Activated T-cell treated with anti-CD3 and anti-CD28 coated beads, Interleukin-2, amount 50 U/mL, for 24 hours (primary cell): ENCODE data around the gene PLCXD3.

ENCODE experiments used
- DNase-seq: peaks from one replicate; pipeline ENCODE4 v3.0.0-alpha.2; 2020
- H3K27ac Mint-ChIP-seq: 2 replicates; pipeline ENCODE4 v1.8.0; 2020; ENCODE audit warnings: mild to moderate bottlenecking, mixed read lengths
- H3K27me3 Mint-ChIP-seq: 2 replicates; pipeline ENCODE4 v1.8.0; 2020; ENCODE audit warnings: mixed read lengths
- H3K36me3 Mint-ChIP-seq: 2 replicates; pipeline ENCODE4 v1.8.0; 2020; ENCODE audit warnings: low read depth, mixed read lengths
- H3K4me1 Mint-ChIP-seq: 2 replicates; pipeline ENCODE4 v1.8.0; 2020; ENCODE audit warnings: low read depth, mixed read lengths
- H3K4me3 Mint-ChIP-seq: 2 replicates; pipeline ENCODE4 v1.8.0; 2020; ENCODE audit warnings: mild to moderate bottlenecking, moderate library complexity, mixed read lengths
- H3K9me3 Mint-ChIP-seq: 2 replicates; pipeline ENCODE4 v1.8.0; 2020; ENCODE audit warnings: mixed read lengths

Gene PLCXD3, protein sequence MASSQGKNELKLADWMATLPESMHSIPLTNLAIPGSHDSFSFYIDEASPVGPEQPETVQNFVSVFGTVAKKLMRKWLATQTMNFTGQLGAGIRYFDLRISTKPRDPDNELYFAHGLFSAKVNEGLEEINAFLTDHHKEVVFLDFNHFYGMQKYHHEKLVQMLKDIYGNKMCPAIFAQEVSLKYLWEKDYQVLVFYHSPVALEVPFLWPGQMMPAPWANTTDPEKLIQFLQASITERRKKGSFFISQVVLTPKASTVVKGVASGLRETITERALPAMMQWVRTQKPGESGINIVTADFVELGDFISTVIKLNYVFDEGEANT

DNA sequence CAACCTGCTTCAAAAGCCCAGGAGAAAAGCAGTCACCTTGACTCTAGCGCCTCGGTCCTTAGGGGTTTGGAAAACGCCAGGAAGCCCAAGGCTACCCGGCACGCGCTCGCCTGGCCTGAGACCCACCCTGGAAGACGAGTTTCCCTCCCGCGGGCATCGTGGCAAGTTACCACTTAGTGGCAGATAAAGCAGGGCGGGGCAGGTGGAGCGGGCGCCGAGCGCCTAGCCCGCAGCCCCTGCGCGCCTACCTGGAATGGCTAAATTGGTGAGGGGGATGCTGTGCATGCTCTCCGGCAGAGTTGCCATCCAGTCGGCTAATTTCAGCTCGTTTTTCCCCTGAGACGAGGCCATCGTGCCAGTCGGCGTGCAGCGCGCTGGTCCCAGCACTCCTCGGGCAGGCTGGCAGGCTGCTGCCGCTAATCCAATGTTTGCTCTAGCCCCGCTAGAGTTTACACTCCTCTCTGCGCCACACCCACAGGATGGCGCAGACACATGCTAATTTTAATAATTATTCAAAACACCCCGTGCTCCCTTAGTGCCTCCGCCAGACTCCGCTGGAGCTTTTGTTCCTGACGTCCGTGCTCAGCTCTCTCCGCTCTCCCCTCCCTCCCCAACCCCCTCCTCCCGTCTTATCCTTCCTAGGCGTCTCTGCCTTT is at the start of gene PLCXD3:
TSS of gene PLCXD3 (minus strand) at position 426 of the 656 bp plus-strand sequence. CDS start at position 351, 75 bp downstream.
- Mint-ChIP-seq H3K36me3 (no peaks in the 10 kb centered on the region), H3K4me1 (peaks cover 1% of the 10 kb centered on the region), H3K4me3 (no peak within 1 kb of the TSS), H3K9me3 (no peaks in the 10 kb centered on the region), H3K27me3 (peaks cover 37% of the 10 kb centered on the region), H3K27ac (no peak within 1 kb of the TSS)
- no peak for DNase-seq

DNA sequence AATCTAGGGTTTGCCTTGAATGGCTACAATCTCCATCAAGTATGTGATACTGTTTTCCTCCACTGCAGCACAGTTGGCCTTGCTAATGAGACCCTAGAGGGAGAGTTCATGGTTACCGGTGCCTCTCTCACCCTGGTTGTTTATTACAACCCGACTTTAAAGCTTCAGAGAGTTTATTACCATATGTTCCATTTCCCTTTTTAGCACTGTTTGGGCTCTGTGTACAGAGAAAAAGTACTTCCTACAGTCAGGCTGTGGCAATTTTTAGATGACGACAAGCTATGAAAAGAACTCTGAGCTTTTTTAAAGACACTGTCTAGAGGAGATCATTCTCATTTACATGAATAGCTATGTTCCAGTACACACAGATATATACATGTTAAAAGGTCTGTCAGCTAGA is 48.8 kb upstream of the PLCXD3 start:
- no peaks in the 10 kb centered on the region for H3K36me3 Mint-ChIP-seq
- H3K4me1 Mint-ChIP-seq: no peaks in the 10 kb centered on the region
- H3K9me3 Mint-ChIP-seq: peaks cover 4% of the 10 kb centered on the region
- H3K4me3 Mint-ChIP-seq: no peak overlapping the region
- no peaks in the 10 kb centered on the region for H3K27me3 Mint-ChIP-seq
- DNase-seq: no peak
- no peak overlapping the region for H3K27ac Mint-ChIP-seq

DNA sequence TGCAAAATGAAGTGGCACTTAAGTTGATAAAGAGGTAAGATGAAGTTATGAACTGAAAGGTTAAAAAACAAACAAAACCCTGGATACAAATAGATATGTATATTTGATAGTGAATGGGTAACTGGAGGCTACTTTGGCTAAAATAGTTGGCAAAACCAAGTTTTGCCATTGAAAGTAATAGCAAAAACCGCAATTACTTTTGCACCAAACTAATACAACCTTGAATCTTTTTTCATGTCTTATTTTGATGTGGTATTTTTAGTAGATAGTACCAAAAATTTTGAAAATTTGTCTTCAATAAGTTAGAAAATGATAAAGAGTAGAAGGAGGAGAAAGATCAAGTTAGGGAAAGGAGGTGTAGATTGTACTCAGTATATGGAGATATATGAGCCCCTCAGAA is 47.9 kb upstream of the PLCXD3 start:
- Mint-ChIP-seq H3K9me3 (no peaks in the 10 kb centered on the region), H3K27ac (no peak overlapping the region), H3K4me1 (no peaks in the 10 kb centered on the region), H3K4me3 (no peak overlapping the region), H3K36me3 (no peaks in the 10 kb centered on the region), H3K27me3 (no peaks in the 10 kb centered on the region)
- DNase-seq: no peak

DNA sequence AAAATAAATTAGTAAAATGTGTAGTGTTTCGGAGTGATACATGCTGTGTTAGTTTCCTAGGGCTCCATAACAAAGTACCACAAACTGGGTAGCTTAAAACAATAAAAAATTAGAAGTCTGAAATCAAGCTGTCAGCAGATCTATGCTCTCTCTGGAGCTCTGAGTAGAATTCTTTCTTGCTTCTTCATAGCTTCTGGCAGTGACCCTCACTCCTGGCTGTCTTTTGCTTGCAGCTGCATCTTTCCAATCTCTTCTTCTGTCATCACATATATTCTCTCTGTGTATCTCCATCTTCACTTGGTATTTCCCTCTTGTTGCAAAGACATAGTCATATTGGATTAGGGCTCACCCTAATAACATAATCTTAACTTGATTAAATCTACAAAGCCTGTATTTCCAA is 37.6 kb upstream of the PLCXD3 start:
- Mint-ChIP-seq H3K27me3 (no peaks in the 10 kb centered on the region), H3K9me3 (peaks cover 7% of the 10 kb centered on the region), H3K4me1 (no peaks in the 10 kb centered on the region), H3K36me3 (no peaks in the 10 kb centered on the region), H3K4me3 (no peak overlapping the region), H3K27ac (no peak overlapping the region)
- DNase-seq: no peak

DNA sequence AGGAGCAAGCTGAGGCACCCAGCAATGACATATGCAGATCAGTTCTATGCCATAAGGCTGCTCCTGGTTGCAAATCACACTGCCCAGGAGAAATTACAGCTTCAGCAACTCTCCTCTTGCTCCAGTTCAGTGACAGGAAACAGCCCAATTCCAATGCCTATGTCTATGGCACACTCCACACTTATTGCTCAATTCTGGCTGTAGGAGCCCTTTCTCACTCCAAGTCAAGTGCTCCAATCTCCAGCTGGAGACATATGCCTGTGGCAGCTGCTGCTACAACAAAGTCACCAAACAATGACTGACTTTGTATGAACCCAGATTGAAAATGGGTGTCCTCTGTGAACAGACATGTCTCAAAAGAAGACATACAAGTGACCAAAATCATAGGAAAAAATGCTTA is 31.8 kb upstream of the PLCXD3 start:
- peaks cover 5% of the 10 kb centered on the region for H3K9me3 Mint-ChIP-seq
- no peak overlapping the region for H3K4me3 Mint-ChIP-seq

DNA sequence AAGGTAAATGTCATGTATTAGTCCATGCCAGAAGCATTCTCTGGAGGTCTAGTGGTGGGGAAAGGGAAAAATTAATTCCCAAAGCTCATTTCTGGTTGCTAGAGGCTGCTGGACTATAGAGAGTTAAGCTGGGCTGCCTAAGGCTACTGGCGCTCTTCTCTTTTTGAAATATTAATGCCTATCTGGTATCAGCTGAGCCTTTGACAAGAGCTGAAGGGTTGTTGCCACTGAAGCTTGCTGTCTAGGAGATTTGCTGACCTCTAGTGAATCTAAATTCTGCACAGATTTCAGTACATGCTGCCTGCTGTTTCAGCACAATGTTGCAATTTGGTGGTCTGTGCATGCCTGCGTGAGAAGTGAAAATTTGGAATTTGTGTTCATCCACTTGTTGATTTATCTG is 29.1 kb upstream of the PLCXD3 start:
- H3K9me3 Mint-ChIP-seq: peaks cover 9% of the 10 kb centered on the region

More for the DNA sequence above, 31.8 kb upstream of the PLCXD3 start:
- Mint-ChIP-seq H3K27me3 (no peaks in the 10 kb centered on the region), H3K27ac (no peak overlapping the region), H3K36me3 (no peaks in the 10 kb centered on the region), H3K4me1 (no peaks in the 10 kb centered on the region)
- no peak for DNase-seq

DNA sequence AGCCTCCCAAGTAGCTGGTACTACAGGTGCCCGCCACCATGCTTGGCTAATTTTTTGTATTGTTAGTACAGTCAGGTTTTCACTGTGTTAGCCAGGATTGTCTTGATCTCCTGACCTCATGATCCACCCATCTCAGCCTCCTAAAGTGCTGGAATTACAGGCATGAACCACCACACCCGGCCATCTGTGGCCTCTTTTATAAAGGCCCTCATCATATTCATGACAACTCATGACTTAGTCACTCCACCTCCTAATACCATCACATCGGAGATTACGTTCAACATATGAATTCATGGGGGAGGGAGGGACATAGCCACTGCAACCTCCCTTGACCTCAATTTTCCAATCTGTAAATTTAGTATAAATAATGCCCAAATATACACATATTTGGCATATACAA is 27.2 kb upstream of the PLCXD3 start:
- H3K9me3 Mint-ChIP-seq: peaks cover 9% of the 10 kb centered on the region
- no peak overlapping the region for H3K4me3 Mint-ChIP-seq

More for the DNA sequence above, 29.1 kb upstream of the PLCXD3 start:
- no peaks in the 10 kb centered on the region for H3K36me3 Mint-ChIP-seq
- no peak for DNase-seq
- no peak overlapping the region for H3K27ac Mint-ChIP-seq
- no peaks in the 10 kb centered on the region for H3K27me3 Mint-ChIP-seq
- H3K4me1 Mint-ChIP-seq: no peaks in the 10 kb centered on the region
- no peak overlapping the region for H3K4me3 Mint-ChIP-seq

DNA sequence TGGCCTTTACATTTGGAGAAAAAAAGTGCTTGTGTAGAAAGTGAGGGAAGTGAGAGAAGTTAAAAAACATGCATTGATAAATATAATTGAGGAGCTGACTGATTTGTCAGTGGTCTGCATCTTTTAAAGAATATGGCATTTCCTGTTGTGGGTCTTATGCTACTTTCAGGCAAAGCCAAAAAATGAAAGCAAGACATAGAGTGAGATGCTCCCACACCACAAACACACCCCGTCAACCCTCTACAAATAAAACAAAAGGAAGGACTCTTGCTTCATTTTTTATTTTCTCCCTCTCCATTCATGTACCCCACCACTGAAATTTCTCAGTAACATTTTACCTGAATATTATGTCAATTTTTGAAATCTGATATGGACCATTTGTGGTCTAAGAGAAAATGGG is 22.1 kb upstream of the PLCXD3 start:
- H3K4me1 Mint-ChIP-seq: no peaks in the 10 kb centered on the region
- H3K9me3 Mint-ChIP-seq: peaks cover 4% of the 10 kb centered on the region
- H3K27ac Mint-ChIP-seq: no peak overlapping the region
- no peaks in the 10 kb centered on the region for H3K27me3 Mint-ChIP-seq
- no peak for DNase-seq
- H3K4me3 Mint-ChIP-seq: no peak overlapping the region
- H3K36me3 Mint-ChIP-seq: no peaks in the 10 kb centered on the region

More for the DNA sequence above, 27.2 kb upstream of the PLCXD3 start:
- H3K27me3 Mint-ChIP-seq: no peaks in the 10 kb centered on the region
- DNase-seq: no peak
- H3K27ac Mint-ChIP-seq: no peak overlapping the region
- H3K4me1 Mint-ChIP-seq: no peaks in the 10 kb centered on the region
- H3K36me3 Mint-ChIP-seq: no peaks in the 10 kb centered on the region

DNA sequence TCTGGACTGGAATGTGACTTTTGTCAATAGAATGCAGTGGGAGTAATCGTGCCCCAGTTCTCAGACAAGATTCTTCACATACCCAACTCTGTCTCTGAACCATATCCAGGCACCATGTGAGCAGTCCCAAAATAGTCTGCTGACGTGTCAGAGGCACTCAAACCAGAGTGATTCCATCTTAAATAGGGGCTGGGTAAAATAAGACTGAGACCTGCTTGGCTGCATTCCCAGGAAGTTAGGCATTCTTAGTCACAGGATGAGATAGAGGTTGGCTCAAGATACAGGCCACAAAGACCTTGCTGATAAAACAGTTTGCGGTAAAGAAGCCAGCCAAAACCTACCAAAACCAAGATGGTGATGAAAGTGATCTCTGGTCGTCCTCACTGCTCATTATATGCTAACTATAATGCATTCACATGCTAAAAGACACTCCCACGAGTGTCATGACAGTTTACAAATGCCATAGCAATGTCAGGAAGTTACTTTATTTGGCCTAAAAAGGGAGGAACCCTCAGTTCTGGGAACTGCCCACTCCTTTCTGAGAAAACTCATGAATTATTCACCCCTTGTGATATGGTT is 16.9 kb upstream of the PLCXD3 start:
- Mint-ChIP-seq H3K27ac (no peak overlapping the region), H3K9me3 (no peaks in the 10 kb centered on the region), H3K36me3 (no peaks in the 10 kb centered on the region), H3K4me3 (no peak overlapping the region), H3K4me1 (no peaks in the 10 kb centered on the region), H3K27me3 (no peaks in the 10 kb centered on the region)
- no peak for DNase-seq

DNA sequence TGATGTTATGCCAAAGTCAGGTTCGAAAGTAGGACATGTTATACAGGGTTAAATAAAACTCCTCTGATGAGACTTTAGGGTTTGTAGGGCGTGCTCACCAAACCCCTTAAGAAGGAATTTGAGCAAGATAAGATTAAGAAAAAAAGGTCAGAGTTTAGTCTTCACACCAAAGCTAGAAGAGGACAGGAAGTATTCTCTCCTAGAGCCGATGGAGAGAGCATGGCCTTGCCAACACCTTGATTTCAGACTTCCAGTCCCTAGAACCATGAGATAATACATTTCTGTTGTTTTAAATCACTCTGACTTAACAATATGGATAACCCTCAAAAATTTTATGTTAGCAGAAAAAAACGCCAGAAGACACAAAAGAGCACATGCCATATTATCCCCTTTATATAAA is 16.3 kb upstream of the PLCXD3 start:
- H3K9me3 Mint-ChIP-seq: no peaks in the 10 kb centered on the region
- H3K4me1 Mint-ChIP-seq: no peaks in the 10 kb centered on the region
- H3K36me3 Mint-ChIP-seq: no peaks in the 10 kb centered on the region

DNA sequence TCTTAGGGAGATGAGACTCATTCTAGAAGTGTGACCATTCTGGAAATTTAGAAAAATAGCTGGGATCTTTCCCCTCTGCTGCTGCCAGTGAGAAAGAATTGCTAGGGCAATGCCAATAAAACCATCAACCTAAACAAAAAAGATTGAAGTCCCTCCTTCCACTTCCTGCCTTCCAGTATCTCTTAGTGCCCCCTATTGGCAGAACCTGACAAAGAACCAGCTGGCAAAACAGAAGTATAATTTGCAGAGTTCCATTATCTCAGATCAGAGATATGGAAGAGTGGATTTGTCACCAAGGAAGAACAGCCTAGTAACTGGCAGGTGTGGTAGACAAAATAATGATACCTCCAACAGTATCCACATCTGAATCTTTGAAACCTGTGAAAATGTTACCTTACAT is 13.8 kb upstream of the PLCXD3 start:
- no peaks in the 10 kb centered on the region for H3K4me1 Mint-ChIP-seq
- no peaks in the 10 kb centered on the region for H3K27me3 Mint-ChIP-seq
- H3K36me3 Mint-ChIP-seq: no peaks in the 10 kb centered on the region
- no peaks in the 10 kb centered on the region for H3K9me3 Mint-ChIP-seq
- no peak overlapping the region for H3K4me3 Mint-ChIP-seq
- no peak overlapping the region for H3K27ac Mint-ChIP-seq
- DNase-seq: no peak

More for the DNA sequence above, 16.3 kb upstream of the PLCXD3 start:
- no peak for DNase-seq
- H3K27ac Mint-ChIP-seq: no peak overlapping the region
- H3K27me3 Mint-ChIP-seq: no peaks in the 10 kb centered on the region
- no peak overlapping the region for H3K4me3 Mint-ChIP-seq

DNA sequence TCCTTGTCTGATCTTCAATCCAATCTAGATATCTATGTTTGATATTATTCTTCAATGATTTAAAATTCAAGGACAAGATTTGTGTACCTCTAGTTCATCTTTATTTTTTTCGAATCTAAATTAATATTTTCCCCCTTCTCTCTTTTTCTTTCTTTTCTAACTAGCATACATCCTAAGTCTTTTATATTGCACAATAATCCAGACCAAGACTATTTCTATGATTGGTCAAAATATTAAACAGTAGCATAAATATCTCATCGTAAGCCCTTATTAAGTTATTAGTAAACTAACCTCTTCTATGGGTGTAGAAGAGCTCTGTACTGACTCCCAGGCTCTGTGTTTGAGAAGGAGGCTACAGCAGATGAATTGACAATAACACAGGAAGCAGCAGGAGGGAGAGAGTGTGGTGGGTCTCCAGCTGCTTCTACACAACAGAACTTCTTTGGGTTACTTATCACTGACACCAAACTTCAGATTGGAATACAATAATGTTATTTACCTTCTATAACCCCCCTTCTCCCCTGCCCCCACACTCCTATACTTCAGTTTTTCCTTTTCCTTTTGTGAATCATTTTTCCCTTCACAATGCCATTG is 11.9 kb upstream of the PLCXD3 start:
- no peaks in the 10 kb centered on the region for H3K4me1 Mint-ChIP-seq
- H3K36me3 Mint-ChIP-seq: no peaks in the 10 kb centered on the region
- H3K9me3 Mint-ChIP-seq: no peaks in the 10 kb centered on the region
- no peaks in the 10 kb centered on the region for H3K27me3 Mint-ChIP-seq
- H3K4me3 Mint-ChIP-seq: no peak overlapping the region
- H3K27ac Mint-ChIP-seq: no peak overlapping the region
- DNase-seq: no peak

DNA sequence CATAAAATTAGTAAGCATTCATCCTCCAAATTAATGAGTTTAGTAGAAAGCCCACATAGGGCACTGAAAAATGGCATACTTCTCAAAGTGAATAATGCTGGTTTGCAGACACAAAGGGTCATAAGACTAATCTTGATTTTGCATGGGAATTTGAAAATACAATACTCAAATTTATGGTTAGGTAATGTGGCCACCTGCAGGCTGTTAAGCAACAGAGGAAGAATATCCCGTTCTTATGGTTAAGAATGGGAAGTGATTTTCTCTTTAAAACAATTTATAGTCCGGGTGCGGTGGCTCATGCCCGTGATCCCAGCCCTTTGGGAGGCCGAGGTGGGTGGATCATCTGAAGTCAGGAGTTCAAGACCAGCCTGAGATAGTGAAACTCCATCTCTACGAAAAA is 9.4 kb upstream of the PLCXD3 start:
- Mint-ChIP-seq H3K36me3 (no peaks in the 10 kb centered on the region), H3K27ac (no peak overlapping the region), H3K4me3 (no peak overlapping the region), H3K4me1 (no peaks in the 10 kb centered on the region), H3K27me3 (no peaks in the 10 kb centered on the region), H3K9me3 (no peaks in the 10 kb centered on the region)
- no peak for DNase-seq

DNA sequence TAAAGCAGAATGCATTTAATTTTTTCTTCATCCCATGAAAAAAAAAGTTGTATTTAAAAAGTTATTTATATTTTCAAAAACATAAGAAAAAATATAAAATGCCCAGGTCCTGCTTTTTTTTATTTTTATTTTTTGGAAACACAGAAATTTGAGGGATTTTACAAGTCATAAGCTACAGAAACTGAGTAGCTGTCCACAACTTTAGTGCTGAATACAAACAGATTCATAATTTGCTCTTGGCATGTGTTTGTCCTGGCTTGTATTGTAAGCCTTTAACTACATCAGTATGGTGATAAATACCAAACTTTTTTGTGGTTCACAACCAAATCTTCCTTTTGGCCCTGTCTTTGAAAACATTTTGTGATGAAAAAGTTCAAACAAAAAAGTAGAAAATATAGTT is 7.5 kb upstream of the PLCXD3 start:
- DNase-seq: no peak
- Mint-ChIP-seq H3K36me3 (no peaks in the 10 kb centered on the region), H3K4me3 (no peak overlapping the region), H3K9me3 (no peaks in the 10 kb centered on the region), H3K4me1 (no peaks in the 10 kb centered on the region), H3K27ac (no peak overlapping the region), H3K27me3 (no peaks in the 10 kb centered on the region)

DNA sequence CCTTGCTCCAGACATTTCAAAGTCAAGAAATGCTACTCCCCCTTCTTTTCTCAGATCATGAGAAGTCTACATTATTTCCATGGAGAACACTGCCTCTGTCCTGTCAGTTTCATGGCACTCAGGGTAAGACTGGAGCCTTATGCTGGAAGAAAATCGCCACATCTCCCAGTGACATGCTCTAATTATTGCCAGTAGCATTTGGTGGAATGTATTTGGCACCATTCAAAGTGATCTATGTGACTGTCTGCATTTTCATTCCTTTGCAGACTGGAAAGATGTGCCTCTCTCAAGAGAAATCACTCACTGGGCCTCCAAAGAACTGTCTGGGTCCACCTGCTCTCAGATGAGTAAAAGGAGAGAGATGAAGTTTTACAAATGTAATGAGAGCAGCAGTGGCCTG is 840 bp upstream of the PLCXD3 start:
- H3K4me3 Mint-ChIP-seq: no peak overlapping the region
- no peak for DNase-seq
- no peaks in the 10 kb centered on the region for H3K9me3 Mint-ChIP-seq
- H3K36me3 Mint-ChIP-seq: no peaks in the 10 kb centered on the region
- no peak overlapping the region for H3K27ac Mint-ChIP-seq
- peaks cover 37% of the 10 kb centered on the region for H3K27me3 Mint-ChIP-seq
- H3K4me1 Mint-ChIP-seq: peaks cover 1% of the 10 kb centered on the region
